Mammary epithelial cell (primary cell): ENCODE results near the gene CREG2.

ENCODE experiments used
- CTCF ChIP-seq, 2 donors: IDR thresholded peaks in 1 of 2; conservative IDR thresholded peaks in 1 of 2; 2 replicates each; pipeline ENCODE4 v1.5.1; 2011 to 2012; ENCODE audit warnings: inconsistent platforms in 2 of 2, low read length in 2 of 2, mild to moderate bottlenecking in 2 of 2, control low read depth in 1 of 2, low read depth in 1 of 2; ENCODE audit not compliant: insufficient read depth in 1 of 2; ENCODE audit errors: extremely low read depth in 1 of 2
- EZH2 ChIP-seq: IDR thresholded peaks from 2 replicates; pipeline ENCODE4 v1.6.1; 2012; ENCODE audit warnings: low read length, inconsistent platforms, borderline replicate concordance

GRCh38 chr2:101408925-101409324 lies 21.6 kb upstream of the CREG2 start:
- no peak for TF ChIP-seq CTCF (conservative IDR thresholded peaks at IDR 0.05 in 1 of 2, IDR thresholded peaks at IDR 0.05 in 1 of 2; ENCODE audit: extremely low read depth in 1 of 2, insufficient read depth in 1 of 2, low read depth in 1 of 2, low read length in 2 of 2)
- TF ChIP-seq EZH2, result no peak
